NB4 (cell line): ENCODE measurements around the gene SPATA22.

Experiments used
- MAX ChIP-seq: IDR thresholded peaks from 2 replicates; pipeline ENCODE4 v1.6.1; 2011; ENCODE audit warnings: low read depth, low read length
- POLR2A ChIP-seq: IDR thresholded peaks from 2 replicates; pipeline ENCODE4 v1.6.1; 2011; ENCODE audit warnings: mild to moderate bottlenecking; ENCODE audit not compliant: insufficient read length; ENCODE audit errors: extremely low read depth
- TF ChIP-seq, protein P1 (sequence below): IDR thresholded peaks from one replicate; pipeline ENCODE4 v1.5.1; 2012; ENCODE audit warnings: low read depth, low read length

- TF ChIP-seq POLR2A (no peak), MAX (no peak)
- TF ChIP-seq, protein P1, sequence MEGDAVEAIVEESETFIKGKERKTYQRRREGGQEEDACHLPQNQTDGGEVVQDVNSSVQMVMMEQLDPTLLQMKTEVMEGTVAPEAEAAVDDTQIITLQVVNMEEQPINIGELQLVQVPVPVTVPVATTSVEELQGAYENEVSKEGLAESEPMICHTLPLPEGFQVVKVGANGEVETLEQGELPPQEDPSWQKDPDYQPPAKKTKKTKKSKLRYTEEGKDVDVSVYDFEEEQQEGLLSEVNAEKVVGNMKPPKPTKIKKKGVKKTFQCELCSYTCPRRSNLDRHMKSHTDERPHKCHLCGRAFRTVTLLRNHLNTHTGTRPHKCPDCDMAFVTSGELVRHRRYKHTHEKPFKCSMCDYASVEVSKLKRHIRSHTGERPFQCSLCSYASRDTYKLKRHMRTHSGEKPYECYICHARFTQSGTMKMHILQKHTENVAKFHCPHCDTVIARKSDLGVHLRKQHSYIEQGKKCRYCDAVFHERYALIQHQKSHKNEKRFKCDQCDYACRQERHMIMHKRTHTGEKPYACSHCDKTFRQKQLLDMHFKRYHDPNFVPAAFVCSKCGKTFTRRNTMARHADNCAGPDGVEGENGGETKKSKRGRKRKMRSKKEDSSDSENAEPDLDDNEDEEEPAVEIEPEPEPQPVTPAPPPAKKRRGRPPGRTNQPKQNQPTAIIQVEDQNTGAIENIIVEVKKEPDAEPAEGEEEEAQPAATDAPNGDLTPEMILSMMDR, result no peak
These were observed at the start of gene SPATA22 for GRCh38 chr17:3471599-3471998.
